Right lung (tissue), 5 donors: Measurements from ENCODE around the gene CNDP2. TPM values are rescaled to one million over a fixed set of nuclear protein-coding genes. Genes with fewer than 3 reads are reported as not detected.
A peak's percentile ranks its signal among the peaks of the same experiment; 100 is the strongest.

Experiments
- DNase-seq, 2 donors: peaks; one replicate each; pipeline ENCODE4 v3.0.0-alpha.2; 2013
- polyA plus RNA-seq, 5 donors: library from polyadenylated mRNA; unstranded; fragments of 120-200 nt; gene quantifications; one replicate each; pipeline versions ENCODE4 v1.2.1 to v1.2.3, GENCODE V29; 2013; ENCODE audit warnings: inconsistent platforms in 1 of 5, low replicate concordance in 1 of 5; ENCODE audit not compliant: insufficient read length in 5 of 5, insufficient read depth in 1 of 5

The CNDP2 gene
- polyA plus RNA-seq, 5 donors: 99.8 to 121 (median 107) TPM

- DNase-seq: no peak
These were observed 30.4 kb upstream of the CNDP2 start for GRCh38 chr18:74465775-74466174.

- no peak for DNase-seq
These were observed 27.6 kb upstream of the CNDP2 start for GRCh38 chr18:74468547-74469061.

GRCh38 chr18:74472312-74472711 lies 23.9 kb upstream of the CNDP2 start:
- no peak for DNase-seq

- DNase-seq: no peak
These were observed 22.1 kb upstream of the CNDP2 start for GRCh38 chr18:74473976-74474640.

- DNase-seq: no peak
These were observed 20.0 kb upstream of the CNDP2 start for GRCh38 chr18:74476140-74476539.

GRCh38 chr18:74477771-74478170 lies 18.4 kb upstream of the CNDP2 start:
- no peak for DNase-seq

GRCh38 chr18:74478316-74478715 lies 17.8 kb upstream of the CNDP2 start:
- DNase-seq: no peak

GRCh38 chr18:74478880-74479279 lies 17.3 kb upstream of the CNDP2 start:
- no peak for DNase-seq

- no peak for DNase-seq
These were observed 16.5 kb upstream of the CNDP2 start for GRCh38 chr18:74479486-74480148.

- DNase-seq: no peak
These were observed 16.0 kb upstream of the CNDP2 start for GRCh38 chr18:74480149-74480651.

GRCh38 chr18:74482697-74483096 lies 13.5 kb upstream of the CNDP2 start:
- DNase-seq: no peak

GRCh38 chr18:74486119-74486849 lies 9.9 kb upstream of the CNDP2 start:
- DNase-seq: no peak

- no peak for DNase-seq
These were observed 7.8 kb upstream of the CNDP2 start for GRCh38 chr18:74488354-74488753.

GRCh38 chr18:74488864-74489263 lies 7.3 kb upstream of the CNDP2 start:
- DNase-seq: no peak

GRCh38 chr18:74489676-74490075 lies 6.5 kb upstream of the CNDP2 start:
- peak in 1 of 2 donors; percentile 37 for DNase-seq

- no peak for DNase-seq
These were observed 3.9 kb upstream of the CNDP2 start for GRCh38 chr18:74492259-74492658.

GRCh38 chr18:74493689-74494088 lies 2.5 kb upstream of the CNDP2 start:
- DNase-seq: no peak

- no peak for DNase-seq
These were observed 1.6 kb upstream of the CNDP2 start for GRCh38 chr18:74494514-74494913.

- peak in 1 of 2 donors; percentile 59 for DNase-seq
These were observed 553 bp downstream of the CNDP2 start for GRCh38 chr18:74496508-74497323.

GRCh38 chr18:74497324-74497676 lies 1.1 kb downstream of the CNDP2 start:
- DNase-seq: no peak

- no peak for DNase-seq
These were observed 1.6 kb downstream of the CNDP2 start for GRCh38 chr18:74497778-74498177.
